Fibroblast of the aortic adventitia (primary cell): ENCODE results near the gene KCNIP1. TPM values are rescaled to one million over a fixed set of nuclear protein-coding genes. Genes with fewer than 3 reads are reported as not detected.

Source experiments
- DNase-seq: peaks from one replicate; pipeline ENCODE4 v3.0.0-alpha.2; 2010; ENCODE audit warnings: low read depth
- H3K4me3 ChIP-seq: 2 replicates; pipeline ENCODE4 v1.5.1; 2011; ENCODE audit warnings: low read depth, mild to moderate bottlenecking, control low read depth, low read length, moderate library complexity
- total RNA-seq: library from RNA; depleted of rRNA; stranded (reverse); fragments of >200 nt; gene quantifications from 2 replicates; pipeline ENCODE4 v1.2.3, GENCODE V29; 2012; ENCODE audit warnings: low replicate concordance
- TF ChIP-seq, protein P1 (sequence below): IDR thresholded peaks from 2 replicates; pipeline ENCODE4 v1.5.1; 2011; ENCODE audit warnings: mild to moderate bottlenecking, low read length, control low read depth, inconsistent platforms; ENCODE audit not compliant: insufficient read depth

KCNIP1 gene
- total RNA-seq, 1 donor = not detected

DNA sequence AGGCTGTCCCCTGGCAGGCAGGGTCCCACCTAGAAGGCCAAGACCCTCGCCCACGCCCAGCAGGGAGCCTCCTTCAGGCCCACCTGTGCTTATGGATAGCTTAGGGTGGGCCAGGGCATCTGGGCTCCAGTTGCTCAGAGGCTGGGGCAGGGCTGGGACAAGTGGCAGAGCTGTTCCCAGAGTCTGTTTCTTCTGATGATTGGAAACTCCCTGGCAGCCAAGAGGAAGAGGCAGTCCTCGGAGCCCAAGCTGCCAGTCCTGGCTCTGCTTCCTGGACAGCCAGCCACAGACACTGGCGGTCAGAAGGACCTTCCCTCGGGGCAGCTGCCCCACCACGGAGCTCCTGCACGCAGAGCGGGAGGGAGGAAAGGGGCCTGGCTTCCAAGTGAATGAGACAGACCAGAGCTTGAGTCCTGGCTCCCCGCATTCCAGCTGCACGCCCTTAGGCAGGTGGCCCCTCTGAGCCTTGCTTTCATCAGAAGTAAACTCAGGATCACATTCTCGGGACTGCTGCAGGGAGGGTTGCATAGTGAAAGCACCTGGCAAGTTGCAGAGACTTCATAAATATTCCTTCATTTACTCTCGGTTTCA lies 241.8 kb downstream of the KCNIP1 start:
- no peak for DNase-seq
- TF ChIP-seq, protein P1, sequence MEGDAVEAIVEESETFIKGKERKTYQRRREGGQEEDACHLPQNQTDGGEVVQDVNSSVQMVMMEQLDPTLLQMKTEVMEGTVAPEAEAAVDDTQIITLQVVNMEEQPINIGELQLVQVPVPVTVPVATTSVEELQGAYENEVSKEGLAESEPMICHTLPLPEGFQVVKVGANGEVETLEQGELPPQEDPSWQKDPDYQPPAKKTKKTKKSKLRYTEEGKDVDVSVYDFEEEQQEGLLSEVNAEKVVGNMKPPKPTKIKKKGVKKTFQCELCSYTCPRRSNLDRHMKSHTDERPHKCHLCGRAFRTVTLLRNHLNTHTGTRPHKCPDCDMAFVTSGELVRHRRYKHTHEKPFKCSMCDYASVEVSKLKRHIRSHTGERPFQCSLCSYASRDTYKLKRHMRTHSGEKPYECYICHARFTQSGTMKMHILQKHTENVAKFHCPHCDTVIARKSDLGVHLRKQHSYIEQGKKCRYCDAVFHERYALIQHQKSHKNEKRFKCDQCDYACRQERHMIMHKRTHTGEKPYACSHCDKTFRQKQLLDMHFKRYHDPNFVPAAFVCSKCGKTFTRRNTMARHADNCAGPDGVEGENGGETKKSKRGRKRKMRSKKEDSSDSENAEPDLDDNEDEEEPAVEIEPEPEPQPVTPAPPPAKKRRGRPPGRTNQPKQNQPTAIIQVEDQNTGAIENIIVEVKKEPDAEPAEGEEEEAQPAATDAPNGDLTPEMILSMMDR = no peak
- H3K4me3 ChIP-seq = no peak overlapping the region

DNA sequence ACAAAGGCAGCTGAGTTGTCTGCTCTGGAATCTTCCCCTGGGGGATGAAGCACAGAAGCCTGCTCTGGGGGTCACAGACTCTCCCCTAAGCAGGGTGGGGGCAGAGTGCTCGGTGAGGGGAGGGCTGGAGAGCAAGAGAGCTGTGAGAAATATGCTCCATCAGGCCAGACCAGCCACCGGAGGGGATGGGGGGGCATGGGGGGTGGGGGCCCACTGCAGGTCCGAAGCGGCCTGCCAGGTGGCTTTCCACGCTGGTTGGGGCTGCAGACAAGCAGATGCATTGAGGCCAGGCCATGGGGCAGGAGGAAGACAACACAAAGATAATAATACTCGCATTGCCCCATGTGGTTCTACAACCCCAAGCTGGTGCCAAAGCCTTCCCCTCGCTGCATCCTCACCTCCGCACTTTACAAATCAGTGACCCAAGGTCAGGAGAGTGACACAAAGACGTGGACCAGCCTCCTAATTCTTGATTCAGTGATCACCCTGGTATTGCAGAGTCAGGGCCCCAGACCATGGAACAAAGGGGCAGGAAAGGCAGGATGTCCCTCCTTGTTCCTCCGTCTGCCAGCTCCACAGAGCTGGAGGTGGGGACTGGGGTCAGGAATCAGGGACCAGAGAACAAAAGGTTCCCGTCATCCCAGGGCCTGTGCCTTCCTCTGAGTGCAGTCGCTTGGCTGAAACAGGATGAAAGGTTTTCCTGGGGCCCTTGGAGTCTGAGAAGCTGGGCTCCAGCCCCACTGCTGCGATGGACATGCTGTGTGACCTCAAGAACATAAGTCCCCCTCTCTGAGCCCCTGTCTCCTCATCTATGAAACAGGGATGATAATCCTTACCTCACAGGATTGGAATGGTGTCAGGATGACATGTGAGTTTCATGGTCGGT lies 242.5 kb downstream of the KCNIP1 start:
- DNase-seq = no peak
- no peak overlapping the region for H3K4me3 ChIP-seq
- TF ChIP-seq, protein P1 = no peak

DNA sequence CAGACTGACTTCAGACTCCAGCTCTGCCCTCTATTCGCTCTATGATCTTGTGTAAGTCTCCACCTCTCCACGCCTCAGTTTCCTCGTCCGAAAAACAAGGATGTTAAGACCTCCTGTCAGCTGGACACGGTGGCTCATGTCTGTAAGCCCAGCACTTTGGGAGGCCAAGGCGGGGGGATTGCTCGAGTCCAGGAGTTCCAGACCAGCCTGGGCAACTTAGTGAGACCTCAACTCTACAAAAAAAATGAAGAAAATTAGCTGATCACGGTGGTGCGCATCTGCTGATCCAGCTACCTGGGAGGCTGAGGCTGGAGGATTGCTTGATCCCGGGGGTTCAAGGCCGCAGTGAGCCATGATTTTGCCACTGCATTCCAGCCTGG lies 243.1 kb downstream of the KCNIP1 start:
- TF ChIP-seq, protein P1 = no peak
- H3K4me3 ChIP-seq = no peak overlapping the region
- no peak for DNase-seq

DNA sequence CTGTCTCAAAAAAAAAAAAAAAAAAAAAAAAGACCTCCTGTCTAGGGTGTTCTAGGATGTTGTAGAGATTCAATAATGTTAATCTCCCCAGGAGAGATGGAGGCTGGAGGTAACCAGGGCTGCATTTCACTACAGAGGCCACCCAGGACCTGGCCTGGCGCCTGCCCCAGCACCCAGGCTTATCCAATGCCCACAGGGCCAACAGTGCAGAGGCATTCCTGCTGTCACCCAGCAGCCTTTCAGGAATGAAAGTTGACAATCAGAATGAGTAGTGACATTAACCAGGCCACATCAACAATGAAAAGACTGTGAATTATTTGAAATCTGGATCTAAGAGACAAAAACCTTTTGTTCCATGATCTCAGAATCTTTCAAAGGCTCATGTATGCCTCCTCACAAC lies 243.5 kb downstream of the KCNIP1 start:
- H3K4me3 ChIP-seq = no peak overlapping the region
- TF ChIP-seq, protein P1 = no peak
- no peak for DNase-seq

DNA sequence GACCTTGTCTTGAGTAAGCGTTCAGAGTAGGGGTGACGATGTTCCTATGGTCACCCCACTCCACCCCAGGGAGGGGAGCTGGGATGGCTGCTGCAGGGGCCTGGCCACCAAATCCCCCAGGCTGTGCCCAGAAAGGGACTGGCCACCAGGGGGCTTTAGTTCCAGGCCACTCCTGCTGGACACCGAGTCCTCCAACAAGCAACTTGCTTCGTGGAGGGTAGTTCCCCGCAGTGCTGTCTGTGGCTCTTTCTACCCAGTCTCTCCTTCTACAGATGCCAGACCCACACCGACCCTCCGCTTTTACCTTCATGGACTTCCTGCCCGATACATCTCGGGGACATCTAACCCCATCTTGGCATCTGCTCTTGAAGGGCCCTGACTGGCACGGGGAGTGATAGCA lies 244.0 kb downstream of the KCNIP1 start:
- TF ChIP-seq, protein P1 = peak; percentile 10
- DNase-seq = no peak
- H3K4me3 ChIP-seq = no peak overlapping the region

DNA sequence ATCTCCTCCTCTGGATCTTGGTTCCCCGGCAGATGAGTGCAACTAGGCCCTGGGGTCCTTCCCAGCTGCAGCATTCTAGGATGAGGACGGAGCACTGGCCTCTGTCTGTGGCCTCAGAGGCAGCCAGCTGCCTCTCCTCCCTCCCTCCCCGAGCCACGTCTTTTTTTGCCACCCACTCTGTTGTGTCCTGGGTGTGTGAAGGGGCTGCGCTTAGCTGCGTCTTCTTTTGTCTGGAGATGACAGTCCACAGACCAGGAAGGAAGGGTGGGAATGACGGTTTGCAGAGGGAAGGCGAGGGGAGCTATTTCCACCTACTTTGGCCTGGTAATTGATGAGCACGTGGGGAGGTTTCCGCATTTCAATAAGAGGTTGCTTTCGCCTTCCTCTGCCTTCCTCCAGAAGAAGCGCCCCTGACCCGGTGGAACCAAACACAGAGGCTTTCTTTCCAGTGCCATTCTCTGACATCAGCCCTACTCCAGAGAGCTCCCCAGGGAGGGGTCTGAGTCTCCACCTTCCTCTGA lies 245.2 kb downstream of the KCNIP1 start:
- TF ChIP-seq, protein P1 = no peak
- no peak overlapping the region for H3K4me3 ChIP-seq
- no peak for DNase-seq
